Activated T-cell treated with anti-CD3 and anti-CD28 coated beads, Interleukin-2, amount 50 U/mL, for 1 hour (primary cell): ENCODE data around the gene CLSTN2.

Experiments used
- DNase-seq: peaks from one replicate; pipeline ENCODE4 v3.0.0-alpha.2; 2020

Gene CLSTN2

GRCh38 chr3:139944256-139944910 lies 9.4 kb downstream of the CLSTN2 start:
- no peak for DNase-seq

GRCh38 chr3:139945386-139945785 lies 10.4 kb downstream of the CLSTN2 start:
- no peak for DNase-seq

GRCh38 chr3:139945942-139946341 lies 11.0 kb downstream of the CLSTN2 start:
- DNase-seq, result no peak

GRCh38 chr3:139948467-139948866 lies 13.5 kb downstream of the CLSTN2 start:
- no peak for DNase-seq

GRCh38 chr3:139948898-139949297 lies 13.9 kb downstream of the CLSTN2 start:
- no peak for DNase-seq

- DNase-seq, result no peak
Measured at GRCh38 chr3:139953131-139953910, 18.3 kb downstream of the CLSTN2 start.

- DNase-seq, result no peak
Measured at GRCh38 chr3:139954146-139954860, 19.3 kb downstream of the CLSTN2 start.

- DNase-seq, result no peak
Measured at GRCh38 chr3:139957844-139958243, 22.9 kb downstream of the CLSTN2 start.

GRCh38 chr3:139969386-139969785 lies 34.4 kb downstream of the CLSTN2 start:
- no peak for DNase-seq

GRCh38 chr3:139970526-139970925 lies 35.5 kb downstream of the CLSTN2 start:
- no peak for DNase-seq

- DNase-seq, result no peak
Measured at GRCh38 chr3:139974809-139975425, 39.9 kb downstream of the CLSTN2 start.

GRCh38 chr3:139975594-139976365 lies 40.8 kb downstream of the CLSTN2 start:
- DNase-seq, result no peak

- no peak for DNase-seq
Measured at GRCh38 chr3:139978966-139979365, 44.0 kb downstream of the CLSTN2 start.

- no peak for DNase-seq
Measured at GRCh38 chr3:139979991-139980390, 45.0 kb downstream of the CLSTN2 start.

- no peak for DNase-seq
Measured at GRCh38 chr3:139982404-139982803, 47.4 kb downstream of the CLSTN2 start.

- DNase-seq, result no peak
Measured at GRCh38 chr3:139985576-139985975, 50.6 kb downstream of the CLSTN2 start.

GRCh38 chr3:139987908-139988307 lies 52.9 kb downstream of the CLSTN2 start:
- DNase-seq, result no peak

GRCh38 chr3:139988472-139989156 lies 53.6 kb downstream of the CLSTN2 start:
- DNase-seq, result no peak

- no peak for DNase-seq
Measured at GRCh38 chr3:139994891-139995290, 59.9 kb downstream of the CLSTN2 start.

GRCh38 chr3:140004271-140004670 lies 69.3 kb downstream of the CLSTN2 start:
- no peak for DNase-seq

GRCh38 chr3:140006331-140006730 lies 71.3 kb downstream of the CLSTN2 start:
- no peak for DNase-seq

GRCh38 chr3:140007081-140007480 lies 72.1 kb downstream of the CLSTN2 start:
- no peak for DNase-seq
